Mucosa of descending colon (tissue), 3 donors: Measurements from ENCODE around the gene TTC39B. TPM values are rescaled to one million over a fixed set of nuclear protein-coding genes. Genes with fewer than 3 reads are reported as not detected.
A peak's percentile ranks its signal among the peaks of the same experiment; 100 is the strongest.

Experiments used
- ATAC-seq: fragments of 200-7000 bp; cut with Tn5 transposase; one replicate; pipeline ENCODE4 v1.9.1; 2020; ENCODE audit warnings: mild to moderate bottlenecking, moderate library complexity
- DNase-seq, 3 donors: peaks; one replicate each; pipeline ENCODE4 v3.0.0-alpha.2; 2020
- H3K36me3 ChIP-seq: fragments of 200-600 bp; one replicate; pipeline ENCODE4 v1.8.0; 2021; ENCODE audit warnings: low read depth, mild to moderate bottlenecking
- H3K4me1 ChIP-seq: fragments of 200-600 bp; one replicate; pipeline ENCODE4 v1.8.0; 2021; ENCODE audit warnings: low read depth, mild to moderate bottlenecking
- H3K4me3 ChIP-seq: fragments of 200-600 bp; one replicate; pipeline ENCODE4 v1.8.0; 2021; ENCODE audit warnings: mild to moderate bottlenecking
- H3K9me3 ChIP-seq: fragments of 200-600 bp; one replicate; pipeline ENCODE4 v1.8.0; 2021; ENCODE audit warnings: mild to moderate bottlenecking
- intact Hi-C, 2 donors: fragments of 100-400 bp; cut with DNase I in 1 of 2; cut with micrococcal nuclease in 1 of 2; formaldehyde crosslinking; loops; one replicate each; pipeline versions ENCODE4 v1.11.0 to v1.11.1; 2022; cut with DNase I, micrococcal nuclease
- total RNA-seq, 3 donors: library from RNA; stranded (reverse); fragmentation: NEBNext Ultra II Directional in 2 of 3; extraction: Animal tissue kit (Norgen Biotek cat#: 25700) in 2 of 3; gene quantifications; one replicate each; pipeline versions ENCODE4 v1.2.1 to v1.2.4, GENCODE V29; 2021 to 2023
- TF ChIP-seq, protein P1 (sequence below): fragments of 200-600 bp; IDR thresholded peaks from one replicate; pipeline ENCODE4 v1.8.0; 2022; ENCODE audit warnings: antibody characterized with exemption, mild to moderate bottlenecking
- donor health status: DM: no; HTN: no; CAD: no; lungs with moderate emphysema.
- donor health status: DM: no; HTN: no; CAD: no.
- donor health status: DM: no; HTN: yes; CAD: no.

Gene TTC39B
- total RNA-seq, 3 donors from 2014 or later, result 36.9 to 48.0 (median 43.8) TPM

DNA sequence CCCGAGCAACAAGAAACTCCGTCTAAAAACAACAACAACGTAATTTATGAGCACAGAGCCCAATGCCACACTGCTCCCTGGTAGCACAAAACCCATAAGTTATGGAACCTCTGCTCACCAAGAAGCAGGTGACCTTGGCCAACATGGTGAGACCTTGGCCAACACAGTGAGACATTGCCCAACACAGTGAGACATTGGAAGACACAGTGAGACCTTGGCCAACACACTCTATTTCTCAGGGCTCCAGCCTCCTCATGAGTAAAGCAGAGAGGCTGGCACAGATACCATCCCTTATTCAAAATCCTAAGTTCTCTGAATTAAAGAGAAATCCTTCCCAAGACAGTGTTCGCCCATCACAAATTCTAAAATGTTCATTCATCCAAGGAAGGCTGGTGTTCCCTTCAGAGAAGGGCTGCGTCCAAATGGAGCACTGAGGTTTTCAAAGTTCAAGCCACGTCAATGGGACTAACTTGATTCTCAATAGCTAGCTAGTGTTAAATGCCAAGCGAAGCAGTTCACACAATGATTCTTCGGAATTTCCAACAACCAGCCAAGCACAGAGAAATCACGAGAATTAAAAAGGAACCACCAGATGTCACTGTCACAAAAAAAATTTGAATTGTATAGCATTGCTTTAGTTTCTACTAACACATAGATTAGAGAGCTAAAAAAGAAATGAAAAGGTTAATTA is 29.5 kb downstream of the TTC39B start:
- Histone ChIP-seq H3K36me3 (no peaks in the 10 kb centered on the region), H3K4me3 (no peak overlapping the region), H3K9me3 (no peaks in the 10 kb centered on the region), H3K4me1 (peaks cover 29% of the 10 kb centered on the region)
- TF ChIP-seq, protein P1, sequence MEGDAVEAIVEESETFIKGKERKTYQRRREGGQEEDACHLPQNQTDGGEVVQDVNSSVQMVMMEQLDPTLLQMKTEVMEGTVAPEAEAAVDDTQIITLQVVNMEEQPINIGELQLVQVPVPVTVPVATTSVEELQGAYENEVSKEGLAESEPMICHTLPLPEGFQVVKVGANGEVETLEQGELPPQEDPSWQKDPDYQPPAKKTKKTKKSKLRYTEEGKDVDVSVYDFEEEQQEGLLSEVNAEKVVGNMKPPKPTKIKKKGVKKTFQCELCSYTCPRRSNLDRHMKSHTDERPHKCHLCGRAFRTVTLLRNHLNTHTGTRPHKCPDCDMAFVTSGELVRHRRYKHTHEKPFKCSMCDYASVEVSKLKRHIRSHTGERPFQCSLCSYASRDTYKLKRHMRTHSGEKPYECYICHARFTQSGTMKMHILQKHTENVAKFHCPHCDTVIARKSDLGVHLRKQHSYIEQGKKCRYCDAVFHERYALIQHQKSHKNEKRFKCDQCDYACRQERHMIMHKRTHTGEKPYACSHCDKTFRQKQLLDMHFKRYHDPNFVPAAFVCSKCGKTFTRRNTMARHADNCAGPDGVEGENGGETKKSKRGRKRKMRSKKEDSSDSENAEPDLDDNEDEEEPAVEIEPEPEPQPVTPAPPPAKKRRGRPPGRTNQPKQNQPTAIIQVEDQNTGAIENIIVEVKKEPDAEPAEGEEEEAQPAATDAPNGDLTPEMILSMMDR, result no peak
- no peak for DNase-seq
- intact Hi-C loops, result loop anchor here (10.0 kb wide), 2 partner anchors 77 to 147 kb away; partner anchors contain the start of gene SNAPC3 (in 1 of the 2)
- ATAC-seq, result no peak

DNA sequence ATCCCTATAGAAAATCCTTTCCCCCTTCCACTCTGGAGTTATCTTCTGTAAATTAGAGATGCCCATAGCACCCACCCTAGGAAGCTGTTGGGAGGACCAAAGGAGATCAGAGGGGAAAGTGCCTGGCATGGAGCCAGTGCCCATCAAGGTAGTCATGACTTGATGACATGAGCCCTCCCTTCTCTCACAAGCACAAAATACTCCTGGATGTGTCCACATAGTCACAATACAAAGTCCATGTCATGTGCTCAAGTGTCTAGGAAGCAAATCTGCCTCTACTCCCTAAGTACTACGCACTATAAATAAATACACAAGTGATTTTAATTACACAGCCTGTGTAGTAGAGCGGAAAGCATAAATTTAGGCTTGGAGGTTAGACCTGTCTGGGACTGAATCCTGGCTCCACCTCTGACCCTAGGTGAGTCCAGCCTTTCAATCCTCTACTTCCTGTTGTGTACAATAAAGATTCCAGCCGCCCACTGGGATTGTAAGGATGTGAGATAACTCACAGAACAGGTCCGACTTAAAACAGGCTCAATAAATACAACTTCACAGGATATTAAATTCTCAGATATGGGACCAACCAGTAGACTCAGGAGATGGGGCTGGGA is 30.6 kb downstream of the TTC39B start:
- Histone ChIP-seq H3K4me1 (peaks cover 29% of the 10 kb centered on the region), H3K36me3 (no peaks in the 10 kb centered on the region), H3K4me3 (no peak overlapping the region), H3K9me3 (no peaks in the 10 kb centered on the region)
- intact Hi-C loops, result loop anchor here (10.0 kb wide), 2 partner anchors 78 to 148 kb away; partner anchors contain the start of gene SNAPC3 (in 1 of the 2)
- peak; percentile 95 for ATAC-seq
- peak in 1 of 3 donors; percentile 73 for DNase-seq
- TF ChIP-seq, protein P1, result no peak

DNA sequence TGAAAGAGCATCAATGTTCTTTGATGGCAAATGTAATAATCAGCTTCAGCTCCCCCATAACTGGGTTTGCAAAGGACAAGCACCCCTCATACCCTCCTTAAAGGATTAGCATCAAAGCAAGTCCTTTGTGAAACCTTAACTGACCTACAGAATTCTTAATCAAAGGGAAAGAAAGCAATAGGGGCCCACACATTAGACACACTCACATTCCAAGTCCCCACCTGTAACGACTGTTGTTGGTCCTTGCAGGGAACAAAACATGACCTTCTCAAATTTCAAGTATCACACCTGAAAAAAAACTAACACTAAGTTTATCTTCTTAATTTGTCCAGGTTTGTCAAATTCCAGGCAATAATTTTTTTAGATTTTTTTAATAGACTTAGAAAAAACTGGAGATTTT is 32.6 kb downstream of the TTC39B start:
- ATAC-seq (no peak), DNase-seq (no peak)
- H3K36me3 ChIP-seq, result no peaks in the 10 kb centered on the region
- intact Hi-C loops, result loop anchor here (10.0 kb wide), 2 partner anchors 80 to 150 kb away; partner anchors contain the start of gene SNAPC3 (in 1 of the 2)
- no peaks in the 10 kb centered on the region for H3K9me3 ChIP-seq
- H3K4me1 ChIP-seq, result peaks cover 28% of the 10 kb centered on the region
- TF ChIP-seq, protein P1, result no peak
- no peak overlapping the region for H3K4me3 ChIP-seq

DNA sequence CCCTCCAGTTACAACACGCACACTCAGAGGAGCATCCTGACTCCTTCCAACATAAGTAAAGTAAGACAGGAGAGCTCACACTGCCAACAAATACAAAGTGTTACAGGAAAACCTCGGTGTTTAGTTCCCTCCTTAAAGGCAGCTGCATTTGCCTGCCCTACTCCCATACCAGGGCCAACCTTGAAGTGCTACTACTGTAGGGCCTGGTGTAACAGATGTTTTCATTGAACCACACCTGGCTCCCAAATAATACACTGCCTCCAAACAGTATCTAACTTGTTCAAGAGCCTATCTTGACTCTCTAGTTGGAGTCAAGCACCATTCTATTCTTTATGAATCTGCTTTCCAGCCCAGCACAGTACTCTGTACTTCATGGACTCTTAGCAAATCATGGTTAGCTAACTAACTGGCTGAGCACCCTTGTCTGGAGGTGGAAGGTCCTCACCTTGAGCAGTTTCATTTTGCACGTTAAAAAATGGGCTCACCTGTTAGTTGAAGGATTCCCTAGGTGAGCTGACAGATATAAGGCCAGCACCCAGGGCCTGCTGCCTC is 34.6 kb downstream of the TTC39B start:
- Histone ChIP-seq H3K4me1 (peaks cover 21% of the 10 kb centered on the region), H3K36me3 (no peaks in the 10 kb centered on the region), H3K9me3 (no peaks in the 10 kb centered on the region), H3K4me3 (no peak overlapping the region)
- ATAC-seq (no peak), DNase-seq (no peak)
- TF ChIP-seq, protein P1, result no peak
- intact Hi-C loops, result loop anchor here (10.0 kb wide), 2 partner anchors 82 to 152 kb away; partner anchors contain the start of gene SNAPC3 (in 1 of the 2)

DNA sequence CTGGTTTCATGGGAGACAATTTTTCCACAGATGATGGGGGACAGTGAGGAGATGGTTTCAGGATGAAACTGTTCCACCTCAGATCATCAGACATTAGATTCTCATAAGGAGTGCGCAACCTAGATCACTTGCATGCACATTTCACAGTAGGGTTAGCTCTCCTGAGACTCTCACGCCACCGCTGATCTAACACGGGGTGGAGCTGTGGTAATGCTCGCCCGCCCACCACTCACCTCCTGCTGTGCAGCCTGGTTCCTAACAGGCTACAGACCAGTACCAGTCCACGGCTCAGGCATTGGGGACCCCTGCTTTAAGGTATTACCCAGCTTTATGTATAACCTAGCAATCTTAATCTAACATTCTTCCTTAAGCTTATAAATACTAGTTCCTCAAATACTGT is 35.6 kb downstream of the TTC39B start:
- no peak for ATAC-seq
- DNase-seq, result no peak
- H3K9me3 ChIP-seq, result no peaks in the 10 kb centered on the region
- intact Hi-C loops, result loop anchor here (10.0 kb wide), 2 partner anchors 83 to 153 kb away; partner anchors contain the start of gene SNAPC3 (in 1 of the 2)
- H3K4me3 ChIP-seq, result no peak overlapping the region
- no peaks in the 10 kb centered on the region for H3K36me3 ChIP-seq
- TF ChIP-seq, protein P1, result no peak
- peaks cover 10% of the 10 kb centered on the region for H3K4me1 ChIP-seq
